T-helper 1 cell treated with Interleukin-12 subunit alpha and Interleukin-12 subunit beta and Interleukin-4 antibody, amounts not matched to agents 30 ng/mL and 1 ng/mL, for 36 hours (primary cell): ENCODE data around the gene ENDOV. TPM values are rescaled to one million over a fixed set of nuclear protein-coding genes. Genes with fewer than 3 reads are reported as not detected.

ENCODE experiments used
- intact Hi-C: fragments of 100-400 bp; cut with micrococcal nuclease; formaldehyde crosslinking; loops from one replicate; pipeline ENCODE4 v1.15.1; 2024
- total RNA-seq: library from RNA; stranded (reverse); gene quantifications from 2 replicates; pipeline ENCODE4 v1.2.3, GENCODE V29; 2022

The ENDOV gene
- total RNA-seq, 1 donor from 2014 or later: 16.7 TPM

GRCh38 chr17:80446645-80447405, 31.9 kb downstream of the ENDOV start:
- intact Hi-C loops: no loop called here

GRCh38 chr17:80447790-80448189, 32.8 kb downstream of the ENDOV start:
- intact Hi-C loops: no loop called here

DNA sequence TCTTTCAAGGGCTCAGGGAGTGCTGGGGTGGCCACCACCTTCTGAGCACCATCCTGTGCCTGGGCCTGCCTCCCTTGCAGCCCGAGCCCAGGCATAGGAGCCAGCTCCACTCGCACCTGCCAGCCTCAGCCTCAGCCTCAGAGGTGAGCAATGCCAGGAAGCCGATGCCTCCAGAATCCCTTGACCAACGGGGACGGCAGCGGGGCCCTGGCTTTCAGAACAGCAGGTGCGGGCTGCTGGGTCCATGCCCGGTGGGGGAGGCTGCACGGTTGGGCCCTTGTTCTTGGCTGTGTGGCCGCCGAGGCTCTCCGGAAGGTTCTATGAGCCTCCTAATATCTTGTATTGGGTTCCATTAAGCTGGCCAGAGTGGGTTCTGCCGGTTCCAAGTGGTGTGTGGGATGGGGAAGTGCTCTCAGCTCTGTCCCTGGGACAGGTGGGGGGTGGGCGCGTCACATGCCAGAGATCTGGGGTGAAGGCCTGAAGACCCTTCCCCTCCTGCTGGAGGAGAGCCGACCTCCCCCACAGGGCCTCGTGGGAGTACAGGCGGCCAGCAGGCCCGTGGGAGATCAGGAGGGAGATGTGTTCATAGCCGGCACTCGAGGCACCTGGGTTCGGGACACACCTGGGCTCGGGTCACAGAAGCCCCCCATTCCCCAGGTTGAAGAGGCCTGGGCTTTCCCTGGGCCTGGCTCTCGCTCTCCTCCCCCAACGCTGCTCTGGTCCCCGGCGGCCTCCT, 34.4 kb downstream of the ENDOV start:
- intact Hi-C loops: no loop called here

DNA sequence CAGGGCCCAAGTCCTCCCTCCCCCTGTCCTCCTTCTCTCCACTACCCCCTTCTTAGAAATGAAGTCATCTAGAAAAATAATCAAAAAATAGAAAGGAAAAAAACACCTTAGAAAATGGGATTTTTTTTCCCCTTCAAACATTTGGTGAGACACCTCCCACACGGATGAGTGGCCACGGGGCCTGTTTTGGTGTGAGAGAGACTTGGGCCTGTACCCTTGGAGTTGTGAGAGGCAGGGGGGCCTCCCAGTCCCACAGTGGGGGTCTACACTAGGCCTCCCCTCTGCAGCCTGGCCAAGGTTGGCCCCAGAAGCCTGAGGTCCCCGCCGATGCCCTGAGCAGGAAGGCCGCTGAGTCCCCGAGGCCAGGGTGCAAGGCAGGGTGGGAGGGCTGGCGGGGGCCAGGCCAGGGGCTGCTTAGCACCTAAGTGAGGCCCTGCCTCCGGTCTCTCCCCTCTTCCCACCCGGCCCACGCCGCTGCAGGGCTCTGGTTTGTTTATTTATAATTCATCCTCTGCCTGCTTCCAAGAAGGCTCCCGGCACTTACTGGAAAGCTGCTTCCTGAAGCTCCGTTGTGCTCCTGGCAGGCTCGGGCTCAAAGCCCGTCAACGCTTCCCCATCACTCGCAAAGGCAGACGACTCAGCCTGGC, 35.1 kb downstream of the ENDOV start:
- intact Hi-C loops: loop anchor here (10.0 kb wide), 1 partner anchor 285 kb away; no protein-coding TSS in a partner anchor

GRCh38 chr17:80451104-80451775, 36.3 kb downstream of the ENDOV start:
- intact Hi-C loops: loop anchor here (10.0 kb wide), 1 partner anchor 284 kb away; no protein-coding TSS in a partner anchor

- intact Hi-C loops: loop anchor here (10.0 kb wide), 1 partner anchor 282 kb away; no protein-coding TSS in a partner anchor
These were observed 37.4 kb downstream of the ENDOV start for GRCh38 chr17:80452173-80452915.

GRCh38 chr17:80453126-80453997, 38.4 kb downstream of the ENDOV start:
- intact Hi-C loops: loop anchor here (10.0 kb wide), 1 partner anchor 281 kb away; no protein-coding TSS in a partner anchor

GRCh38 chr17:80453998-80454556, 39.1 kb downstream of the ENDOV start:
- intact Hi-C loops: loop anchor here (1.0 to 10.0 kb wide), 5 partner anchors 39 to 438 kb away; partner anchors contain the start of genes ENDOV and RPTOR

DNA sequence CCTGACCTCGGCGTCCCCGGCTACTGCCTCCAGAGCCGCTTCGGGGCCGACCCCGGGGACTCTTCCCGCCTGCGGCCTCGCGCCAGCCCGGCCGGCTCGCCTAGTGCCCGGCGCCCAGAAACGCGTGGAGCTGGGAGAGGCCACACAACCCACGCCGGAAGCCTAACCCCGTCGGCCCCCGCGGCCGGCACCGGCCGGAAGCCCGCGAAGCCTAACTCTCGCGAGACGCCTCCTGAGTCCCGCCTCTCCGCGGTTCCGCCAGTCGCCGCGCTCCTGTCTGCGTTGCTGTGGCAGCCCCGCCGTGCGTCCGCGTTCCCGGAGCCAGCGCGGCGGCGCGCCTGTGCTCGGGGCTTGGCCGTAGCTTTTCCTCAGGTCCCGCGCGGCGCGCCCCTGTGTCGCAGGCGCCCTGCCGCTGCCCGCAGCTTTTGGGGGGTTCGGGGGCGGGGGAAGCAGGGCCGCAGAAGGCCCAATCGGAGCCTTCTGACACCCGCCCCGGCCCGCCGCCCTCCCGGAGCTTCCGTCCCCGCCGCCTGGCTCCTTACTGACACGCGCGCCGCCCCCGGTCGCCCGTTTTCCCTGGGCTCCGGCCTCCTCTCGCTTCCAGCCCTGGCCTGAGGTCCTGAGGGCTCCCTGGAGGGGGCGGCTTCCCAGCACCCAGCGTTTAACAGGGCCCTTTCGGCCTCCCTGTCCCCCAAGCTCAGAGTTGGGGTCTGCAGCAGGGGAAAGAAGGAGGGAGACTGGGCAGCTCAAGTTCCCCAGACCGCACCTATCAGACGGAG, 39.8 kb downstream of the ENDOV start:
- intact Hi-C loops: loop anchor here (1.0 to 10.0 kb wide), 6 partner anchors 21 to 438 kb away; partner anchors contain the start of genes ENDOV and RPTOR

- intact Hi-C loops: loop anchor here (1.0 to 10.0 kb wide), 2 partner anchors 20 to 279 kb away; no protein-coding TSS in a partner anchor
These were observed 40.4 kb downstream of the ENDOV start for GRCh38 chr17:80455336-80455710.

- intact Hi-C loops: loop anchor here (1.0 to 10.0 kb wide), 2 partner anchors 20 to 279 kb away; no protein-coding TSS in a partner anchor
These were observed 40.8 kb downstream of the ENDOV start for GRCh38 chr17:80455784-80456183.

DNA sequence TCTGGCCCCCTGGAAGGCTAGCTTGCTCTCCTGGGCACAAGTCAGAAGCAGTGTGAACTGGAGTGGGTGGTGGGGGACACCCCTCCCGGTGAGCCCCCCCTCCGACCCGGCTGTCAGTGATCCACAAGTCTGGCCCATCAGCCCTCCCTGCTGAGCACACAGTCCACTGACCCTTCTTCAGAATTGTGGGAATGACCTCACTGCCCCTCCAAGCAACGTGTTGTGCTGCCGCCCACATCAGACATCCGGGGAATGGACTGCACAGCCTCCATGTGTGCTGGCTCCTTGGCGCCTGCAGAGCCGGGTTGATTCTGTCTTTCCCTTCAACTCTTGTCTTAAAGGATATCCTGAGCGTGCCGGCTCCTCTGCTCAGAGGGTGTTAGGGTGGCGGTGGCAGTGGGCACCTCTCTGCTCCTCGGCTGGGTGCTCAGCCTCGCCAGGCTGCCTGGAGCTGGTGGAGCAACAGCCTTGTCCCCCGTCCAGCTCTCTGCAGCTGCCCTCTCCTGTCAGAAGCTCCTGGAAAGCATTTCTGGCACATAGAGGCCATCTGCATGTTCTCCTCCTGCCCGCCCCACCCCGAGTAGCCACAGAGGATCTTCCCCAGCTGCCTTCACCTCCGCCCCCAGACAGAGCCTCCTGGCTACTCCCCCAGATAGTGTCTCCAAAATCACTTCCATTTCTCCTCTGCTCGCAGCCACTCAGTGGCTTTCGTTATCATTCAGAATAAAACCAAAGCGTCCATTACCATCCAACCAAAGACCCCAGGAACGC, 41.7 kb downstream of the ENDOV start:
- intact Hi-C loops: loop anchor here (10.0 kb wide), 1 partner anchor 278 kb away; no protein-coding TSS in a partner anchor

GRCh38 chr17:80457236-80457856, 42.4 kb downstream of the ENDOV start:
- intact Hi-C loops: loop anchor here (10.0 kb wide), 1 partner anchor 277 kb away; no protein-coding TSS in a partner anchor

GRCh38 chr17:80458016-80458415, 43.0 kb downstream of the ENDOV start:
- intact Hi-C loops: loop anchor here (10.0 kb wide), 1 partner anchor 277 kb away; no protein-coding TSS in a partner anchor

GRCh38 chr17:80459234-80459633, 44.3 kb downstream of the ENDOV start:
- intact Hi-C loops: loop anchor here (10.0 kb wide), 1 partner anchor 276 kb away; no protein-coding TSS in a partner anchor

DNA sequence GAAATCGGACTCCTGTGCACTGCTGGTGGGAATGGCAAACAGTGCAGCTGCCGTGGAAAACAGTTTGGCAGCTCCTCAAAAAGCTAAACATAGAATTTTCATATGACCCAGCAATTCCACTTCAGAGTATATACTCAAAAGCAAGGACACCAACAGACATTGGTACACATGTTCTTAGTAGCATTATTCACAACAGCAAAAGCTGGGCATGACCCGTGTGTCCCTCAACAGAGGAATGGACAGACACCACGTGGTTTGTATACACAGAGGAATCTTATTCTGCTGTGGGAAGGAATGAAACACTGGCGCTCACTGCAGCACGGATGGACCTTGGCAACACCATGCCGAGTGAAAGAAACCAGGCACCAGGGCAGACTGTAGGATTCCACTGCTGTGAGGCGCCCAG, 45.5 kb downstream of the ENDOV start:
- intact Hi-C loops: no loop called here
